ENCODE results near the gene ELMO1.

DNA sequence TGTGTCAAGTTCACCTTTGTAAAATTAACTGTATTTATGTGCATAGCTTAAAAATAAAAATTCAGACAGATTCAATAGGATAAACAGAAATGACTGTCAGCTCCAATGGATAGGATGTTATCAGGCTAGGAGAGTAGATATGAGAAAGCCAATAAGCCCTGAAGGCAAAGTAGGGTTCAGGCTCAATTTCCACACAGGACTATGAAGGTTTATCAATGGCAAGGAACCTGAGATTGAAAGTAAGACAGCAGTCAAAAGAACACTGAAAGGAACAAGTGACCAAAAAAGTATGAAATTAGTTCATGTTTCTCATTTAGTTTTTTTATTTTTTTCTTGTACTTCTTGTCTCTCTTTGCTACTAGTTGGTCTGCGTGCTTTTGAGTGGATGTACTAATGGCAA lies 121.4 kb downstream of the ELMO1 start:
- TF ChIP-seq, protein P1, sequence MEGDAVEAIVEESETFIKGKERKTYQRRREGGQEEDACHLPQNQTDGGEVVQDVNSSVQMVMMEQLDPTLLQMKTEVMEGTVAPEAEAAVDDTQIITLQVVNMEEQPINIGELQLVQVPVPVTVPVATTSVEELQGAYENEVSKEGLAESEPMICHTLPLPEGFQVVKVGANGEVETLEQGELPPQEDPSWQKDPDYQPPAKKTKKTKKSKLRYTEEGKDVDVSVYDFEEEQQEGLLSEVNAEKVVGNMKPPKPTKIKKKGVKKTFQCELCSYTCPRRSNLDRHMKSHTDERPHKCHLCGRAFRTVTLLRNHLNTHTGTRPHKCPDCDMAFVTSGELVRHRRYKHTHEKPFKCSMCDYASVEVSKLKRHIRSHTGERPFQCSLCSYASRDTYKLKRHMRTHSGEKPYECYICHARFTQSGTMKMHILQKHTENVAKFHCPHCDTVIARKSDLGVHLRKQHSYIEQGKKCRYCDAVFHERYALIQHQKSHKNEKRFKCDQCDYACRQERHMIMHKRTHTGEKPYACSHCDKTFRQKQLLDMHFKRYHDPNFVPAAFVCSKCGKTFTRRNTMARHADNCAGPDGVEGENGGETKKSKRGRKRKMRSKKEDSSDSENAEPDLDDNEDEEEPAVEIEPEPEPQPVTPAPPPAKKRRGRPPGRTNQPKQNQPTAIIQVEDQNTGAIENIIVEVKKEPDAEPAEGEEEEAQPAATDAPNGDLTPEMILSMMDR (IDR thresholded peaks at IDR 0.05; ENCODE audit: low read depth, low read length, poor library complexity, severe bottlenecking): no peak
- TF ChIP-seq EZH2phosphoT487 (IDR thresholded peaks at IDR 0.05; ENCODE audit: borderline replicate concordance, low read length): no peak
